HG03342 (cell line): ENCODE measurements around the gene RUVBL1.

Experiments
- ATAC-seq: cut with Tn5 transposase; IDR thresholded peaks from one replicate; pipeline ENCODE4 v1.9.1; 2021; ENCODE audit warnings: mild to moderate bottlenecking, moderate library complexity; ENCODE audit not compliant: unreplicated experiment

The RUVBL1 gene

GRCh38 chr3:128036119-128036518 is 87.5 kb downstream of the RUVBL1 start:
- ATAC-seq, result no peak

- ATAC-seq, result no peak
Observed at GRCh38 chr3:128033102-128033501, 90.5 kb downstream of the RUVBL1 start.
